Cardiac muscle cell (in vitro differentiated cells and primary cell): ENCODE results near the gene MCM7. TPM values are rescaled to one million over a fixed set of nuclear protein-coding genes. Genes with fewer than 3 reads are reported as not detected.

Experiments
- DNase-seq, 2 donors: peaks; one replicate each; pipeline versions ENCODE4 v3.0.0 to v3.0.0-alpha.2; 2010 to 2017; ENCODE audit warnings: low read depth in 1 of 2, low spot score in 1 of 2
- H3K27ac ChIP-seq: fragments of 200-600 bp; sonication (generic); 2 replicates; pipeline ENCODE4 v1.5.1; 2016
- H3K27me3 ChIP-seq: fragments of 200-600 bp; sonication (generic); 2 replicates; pipeline ENCODE4 v1.6.0; 2016; ENCODE audit warnings: control low read depth
- H3K36me3 ChIP-seq: fragments of 200-600 bp; sonication (generic); 2 replicates; pipeline ENCODE4 v1.5.1; 2016; ENCODE audit warnings: control low read depth
- H3K4me1 ChIP-seq: fragments of 200-600 bp; sonication (generic); 2 replicates; pipeline ENCODE4 v1.8.1; 2017; ENCODE audit warnings: low read depth, mild to moderate bottlenecking, mixed run types
- H3K4me3 ChIP-seq: fragments of 200-600 bp; sonication (generic); 2 replicates; pipeline ENCODE4 v1.5.1; 2016; ENCODE audit warnings: mild to moderate bottlenecking
- H3K9me3 ChIP-seq: fragments of 200-600 bp; sonication (generic); 2 replicates; pipeline ENCODE4 v1.5.1; 2017; ENCODE audit warnings: low read depth, mild to moderate bottlenecking, control low read depth
- polyA plus RNA-seq: library from polyadenylated mRNA; unstranded; fragments of >200 nt; fragmentation: Nextera tagmentation; extraction: Ambion mirVana; gene quantifications from 2 replicates; pipeline ENCODE4 v1.2.1, GENCODE V29; 2016
- total RNA-seq: library from RNA; depleted of rRNA; stranded (reverse); fragments of >200 nt; gene quantifications from 2 replicates; pipeline ENCODE4 v1.2.3, GENCODE V29; 2016
- TF ChIP-seq, protein P1 (sequence below): IDR thresholded peaks from 2 replicates; pipeline ENCODE4 v1.5.1; 2012; ENCODE audit warnings: low read depth, mild to moderate bottlenecking, low read length

MCM7 gene
- total and polyA plus RNA-seq, 2 experiments from 2014 or later, result 68.9 to 105 TPM

- DNase-seq, result no peak
- Histone ChIP-seq H3K4me1 (peaks cover 2% of the 10 kb centered on the region), H3K27me3 (no peaks in the 10 kb centered on the region), H3K27ac (peak overlapping the region; percentile 80), H3K9me3 (no peaks in the 10 kb centered on the region), H3K36me3 (peaks cover 29% of the 10 kb centered on the region), H3K4me3 (peak overlapping the region; percentile 67)
- TF ChIP-seq, protein P1, sequence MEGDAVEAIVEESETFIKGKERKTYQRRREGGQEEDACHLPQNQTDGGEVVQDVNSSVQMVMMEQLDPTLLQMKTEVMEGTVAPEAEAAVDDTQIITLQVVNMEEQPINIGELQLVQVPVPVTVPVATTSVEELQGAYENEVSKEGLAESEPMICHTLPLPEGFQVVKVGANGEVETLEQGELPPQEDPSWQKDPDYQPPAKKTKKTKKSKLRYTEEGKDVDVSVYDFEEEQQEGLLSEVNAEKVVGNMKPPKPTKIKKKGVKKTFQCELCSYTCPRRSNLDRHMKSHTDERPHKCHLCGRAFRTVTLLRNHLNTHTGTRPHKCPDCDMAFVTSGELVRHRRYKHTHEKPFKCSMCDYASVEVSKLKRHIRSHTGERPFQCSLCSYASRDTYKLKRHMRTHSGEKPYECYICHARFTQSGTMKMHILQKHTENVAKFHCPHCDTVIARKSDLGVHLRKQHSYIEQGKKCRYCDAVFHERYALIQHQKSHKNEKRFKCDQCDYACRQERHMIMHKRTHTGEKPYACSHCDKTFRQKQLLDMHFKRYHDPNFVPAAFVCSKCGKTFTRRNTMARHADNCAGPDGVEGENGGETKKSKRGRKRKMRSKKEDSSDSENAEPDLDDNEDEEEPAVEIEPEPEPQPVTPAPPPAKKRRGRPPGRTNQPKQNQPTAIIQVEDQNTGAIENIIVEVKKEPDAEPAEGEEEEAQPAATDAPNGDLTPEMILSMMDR, result no peak
Measured at GRCh38 chr7:100088095-100088620, 13.0 kb downstream of the MCM7 start.

GRCh38 chr7:100087055-100087750, 14.0 kb downstream of the MCM7 start:
- DNase-seq, result peak in 1 of 2 donors; percentile 98
- no peak overlapping the region for H3K27ac ChIP-seq
- no peaks in the 10 kb centered on the region for H3K9me3 ChIP-seq
- peaks cover 3% of the 10 kb centered on the region for H3K4me1 ChIP-seq
- TF ChIP-seq, protein P1, result no peak
- H3K36me3 ChIP-seq, result peaks cover 20% of the 10 kb centered on the region
- no peaks in the 10 kb centered on the region for H3K27me3 ChIP-seq
- H3K4me3 ChIP-seq, result no peak overlapping the region

- no peaks in the 10 kb centered on the region for H3K27me3 ChIP-seq
- H3K4me1 ChIP-seq, result peaks cover 6% of the 10 kb centered on the region
- no peak overlapping the region for H3K4me3 ChIP-seq
- H3K27ac ChIP-seq, result no peak overlapping the region
- TF ChIP-seq, protein P1, result no peak
- peaks cover 3% of the 10 kb centered on the region for H3K36me3 ChIP-seq
- DNase-seq, result no peak
- no peaks in the 10 kb centered on the region for H3K9me3 ChIP-seq
Measured at GRCh38 chr7:100085515-100085914, 15.7 kb downstream of the MCM7 start.

DNA sequence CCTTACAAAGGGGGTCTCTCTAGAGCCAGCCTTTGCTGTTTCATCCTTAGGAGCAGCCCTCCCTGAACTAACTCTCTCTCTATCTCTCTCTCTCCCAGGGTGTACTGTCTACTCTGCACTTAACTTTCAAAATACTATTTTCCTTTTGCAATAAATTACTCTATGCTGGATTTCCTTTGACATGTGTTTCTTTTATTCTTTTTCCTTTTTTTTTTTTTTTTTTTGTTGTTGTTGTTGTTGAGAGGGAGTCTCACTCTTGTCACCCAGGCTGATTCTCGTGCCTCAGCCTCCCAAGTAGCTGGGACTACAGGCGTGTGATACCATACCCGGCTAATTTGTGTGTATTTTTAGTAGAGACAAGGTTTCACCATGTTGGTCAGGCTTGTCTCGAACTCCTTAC, 18.2 kb downstream of the MCM7 start:
- Histone ChIP-seq H3K27ac (peak overlapping the region; percentile 85), H3K4me3 (no peak overlapping the region), H3K4me1 (peaks cover 10% of the 10 kb centered on the region), H3K36me3 (peaks cover 5% of the 10 kb centered on the region), H3K27me3 (no peaks in the 10 kb centered on the region), H3K9me3 (no peaks in the 10 kb centered on the region)
- TF ChIP-seq, protein P1, result no peak
- DNase-seq, result no peak

DNA sequence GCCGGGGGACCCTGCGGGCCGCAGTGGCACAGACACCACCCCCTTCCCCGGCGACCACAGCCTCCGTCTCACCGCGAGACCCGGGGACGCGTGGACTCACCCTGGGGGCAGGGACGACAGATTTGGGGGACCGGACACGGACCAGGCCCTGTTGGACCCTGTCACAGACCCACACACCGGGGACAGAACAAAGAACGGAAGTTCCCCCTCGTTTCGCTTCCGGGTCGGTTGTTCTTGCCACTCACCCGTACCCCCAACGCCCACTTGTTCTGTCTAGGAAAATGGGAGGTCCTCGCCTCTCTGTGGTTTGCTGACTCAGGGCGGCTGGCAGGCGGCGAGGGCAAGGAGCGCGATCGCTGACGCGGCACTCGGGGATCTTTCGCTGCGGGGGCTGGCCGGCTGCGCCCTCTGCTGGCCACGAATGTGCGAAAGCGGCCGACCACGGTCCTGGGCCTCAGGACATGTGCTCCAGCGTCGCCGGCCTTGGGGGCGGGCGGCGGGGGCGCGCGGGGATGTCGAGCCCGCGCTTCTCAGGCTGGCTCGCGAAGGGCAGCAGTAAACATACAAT, 19.6 kb downstream of the MCM7 start, which contains the start of gene ZNF3:
ZNF3 (minus strand) TSS at position 189 of the 568 bp plus-strand sequence. CDS start 4,366 bp downstream, outside the sequence.
- peaks cover 10% of the 10 kb centered on the region for H3K4me1 ChIP-seq
- H3K27ac ChIP-seq, result peak within 1 kb of the TSS; percentile 97
- H3K9me3 ChIP-seq, result no peaks in the 10 kb centered on the region
- H3K36me3 ChIP-seq, result peaks cover 13% of the 10 kb centered on the region
- TF ChIP-seq, protein P1, result peak; percentile 81
- peak; percentile 99 for DNase-seq
- no peaks in the 10 kb centered on the region for H3K27me3 ChIP-seq
- H3K4me3 ChIP-seq, result peak within 1 kb of the TSS; percentile 93
